GM21390 (cell line): ENCODE measurements around the gene CDH10.

Source experiments
- ATAC-seq: cut with Tn5 transposase; IDR thresholded peaks from one replicate; pipeline ENCODE4 v1.9.1; 2021; ENCODE audit not compliant: unreplicated experiment

CDH10 gene

GRCh38 chr5:24602188-24602587 is 42.6 kb downstream of the CDH10 start:
- no peak for ATAC-seq

GRCh38 chr5:24598956-24599355 is 45.8 kb downstream of the CDH10 start:
- no peak for ATAC-seq

- ATAC-seq, result no peak
Measured at GRCh38 chr5:24595329-24595728, 49.4 kb downstream of the CDH10 start.

GRCh38 chr5:24591426-24591825 is 53.4 kb downstream of the CDH10 start:
- no peak for ATAC-seq

GRCh38 chr5:24589566-24589965 is 55.2 kb downstream of the CDH10 start:
- no peak for ATAC-seq

GRCh38 chr5:24585751-24586150 is 59.0 kb downstream of the CDH10 start:
- ATAC-seq, result no peak

GRCh38 chr5:24571302-24571701 is 73.5 kb downstream of the CDH10 start:
- ATAC-seq, result no peak

GRCh38 chr5:24566933-24567332 is 77.8 kb downstream of the CDH10 start:
- ATAC-seq, result no peak

- no peak for ATAC-seq
Measured at GRCh38 chr5:24555229-24555628, 89.5 kb downstream of the CDH10 start.

GRCh38 chr5:24547132-24547531 is 97.6 kb downstream of the CDH10 start:
- no peak for ATAC-seq

GRCh38 chr5:24539613-24540012 is 105.2 kb downstream of the CDH10 start:
- ATAC-seq, result no peak

- ATAC-seq, result no peak
Measured at GRCh38 chr5:24538346-24538745, 106.4 kb downstream of the CDH10 start.

GRCh38 chr5:24535646-24536045 is 109.1 kb downstream of the CDH10 start:
- no peak for ATAC-seq

- no peak for ATAC-seq
Measured at GRCh38 chr5:24530906-24531305, 113.9 kb downstream of the CDH10 start.

- ATAC-seq, result no peak
Measured at GRCh38 chr5:24525414-24525813, 119.4 kb downstream of the CDH10 start.

- ATAC-seq, result no peak
Measured at GRCh38 chr5:24512423-24512822, 132.4 kb downstream of the CDH10 start.

- no peak for ATAC-seq
Measured at GRCh38 chr5:24510523-24510988, 134.2 kb downstream of the CDH10 start.

GRCh38 chr5:24509943-24510342 is 134.8 kb downstream of the CDH10 start:
- ATAC-seq, result no peak

- no peak for ATAC-seq
Measured at GRCh38 chr5:24505258-24505657, 139.5 kb downstream of the CDH10 start.

GRCh38 chr5:24497591-24498157 is 147.1 kb downstream of the CDH10 start:
- ATAC-seq, result no peak

GRCh38 chr5:24497145-24497544 is 147.6 kb downstream of the CDH10 start:
- ATAC-seq, result no peak

- ATAC-seq, result no peak
Measured at GRCh38 chr5:24496268-24496667, 148.5 kb downstream of the CDH10 start.

GRCh38 chr5:24492229-24492628 is 152.5 kb downstream of the CDH10 start:
- no peak for ATAC-seq
